HEK293T (cell line): ENCODE results near the gene BCR.

Experiments
- CTCF ChIA-PET: fragments of 350-600 bp; formaldehyde crosslinking; extraction: SDS; loops from one replicate; lab custom pipeline; 2021; ENCODE audit warnings: antibody characterized with exemption, inconsistent platforms; lab: Yijun Ruan, JAX
- POLR2A ChIA-PET: fragments of 350-600 bp; formaldehyde crosslinking; extraction: SDS; loops from one replicate; lab custom pipeline; 2020; ENCODE audit warnings: antibody characterized with exemption, inconsistent platforms; lab: Yijun Ruan, JAX
- DNase-seq: peaks from one replicate; pipeline ENCODE4 v3.0.0; 2012; ENCODE audit warnings: mixed read lengths; ENCODE audit errors: extremely low spot score
- ARNT ChIP-seq: fragments of 450-650 bp; IDR thresholded peaks from 2 replicates; pipeline ENCODE4 v1.6.1; 2017; ENCODE audit warnings: mild to moderate bottlenecking
- BHLHE40 ChIP-seq: fragments of 450-650 bp; IDR thresholded peaks from 2 replicates; pipeline ENCODE4 v1.6.1; 2016; ENCODE audit warnings: mild to moderate bottlenecking, moderate library complexity, borderline replicate concordance
- CTBP1 ChIP-seq: fragments of 450-650 bp; IDR thresholded peaks from 2 replicates; pipeline ENCODE4 v1.6.1; 2016; ENCODE audit warnings: borderline replicate concordance
- ELF4 ChIP-seq: fragments of 450-650 bp; IDR thresholded peaks from 2 replicates; pipeline ENCODE4 v1.6.1; 2017; ENCODE audit warnings: antibody characterized with exemption
- FOXA1 ChIP-seq: fragments of 450-650 bp; IDR thresholded peaks from 2 replicates; pipeline ENCODE4 v1.6.1; 2016; ENCODE audit warnings: mild to moderate bottlenecking
- FOXK2 ChIP-seq: fragments of 450-650 bp; IDR thresholded peaks from 2 replicates; pipeline ENCODE4 v1.6.1; 2016; ENCODE audit warnings: mild to moderate bottlenecking
- FOXM1 ChIP-seq: fragments of 450-650 bp; IDR thresholded peaks from 2 replicates; pipeline ENCODE4 v1.6.1; 2017; ENCODE audit warnings: mild to moderate bottlenecking, borderline replicate concordance
- HDGF ChIP-seq: fragments of 450-650 bp; IDR thresholded peaks from 2 replicates; pipeline ENCODE4 v1.6.1; 2017; ENCODE audit warnings: antibody characterized with exemption, borderline replicate concordance
- L3MBTL2 ChIP-seq: fragments of 450-650 bp; conservative IDR thresholded peaks from 2 replicates; pipeline ENCODE4 v1.6.1; 2016; ENCODE audit warnings: mild to moderate bottlenecking
- LEF1 ChIP-seq: fragments of 450-650 bp; IDR thresholded peaks from 2 replicates; pipeline ENCODE4 v1.6.1; 2017; ENCODE audit warnings: mild to moderate bottlenecking, borderline replicate concordance
- NFRKB ChIP-seq: fragments of 450-650 bp; IDR thresholded peaks from 2 replicates; pipeline ENCODE4 v1.6.1; 2016; ENCODE audit warnings: mild to moderate bottlenecking, moderate library complexity
- SP1 ChIP-seq: fragments of 450-650 bp; IDR thresholded peaks from 2 replicates; pipeline ENCODE4 v1.6.1; 2017
- SUZ12 ChIP-seq: fragments of 450-650 bp; IDR thresholded peaks from 2 replicates; pipeline ENCODE4 v1.6.1; 2016; ENCODE audit warnings: mild to moderate bottlenecking
- TARDBP ChIP-seq: fragments of 450-650 bp; IDR thresholded peaks from 2 replicates; pipeline ENCODE4 v1.6.1; 2016
- ZNF384 ChIP-seq: fragments of 450-650 bp; IDR thresholded peaks from 2 replicates; pipeline ENCODE4 v1.6.1; 2016
- TF ChIP-seq, protein P1 (sequence below): fragments of 450-650 bp; IDR thresholded peaks from 2 replicates; pipeline ENCODE4 v1.6.1; 2016

Gene BCR

DNA sequence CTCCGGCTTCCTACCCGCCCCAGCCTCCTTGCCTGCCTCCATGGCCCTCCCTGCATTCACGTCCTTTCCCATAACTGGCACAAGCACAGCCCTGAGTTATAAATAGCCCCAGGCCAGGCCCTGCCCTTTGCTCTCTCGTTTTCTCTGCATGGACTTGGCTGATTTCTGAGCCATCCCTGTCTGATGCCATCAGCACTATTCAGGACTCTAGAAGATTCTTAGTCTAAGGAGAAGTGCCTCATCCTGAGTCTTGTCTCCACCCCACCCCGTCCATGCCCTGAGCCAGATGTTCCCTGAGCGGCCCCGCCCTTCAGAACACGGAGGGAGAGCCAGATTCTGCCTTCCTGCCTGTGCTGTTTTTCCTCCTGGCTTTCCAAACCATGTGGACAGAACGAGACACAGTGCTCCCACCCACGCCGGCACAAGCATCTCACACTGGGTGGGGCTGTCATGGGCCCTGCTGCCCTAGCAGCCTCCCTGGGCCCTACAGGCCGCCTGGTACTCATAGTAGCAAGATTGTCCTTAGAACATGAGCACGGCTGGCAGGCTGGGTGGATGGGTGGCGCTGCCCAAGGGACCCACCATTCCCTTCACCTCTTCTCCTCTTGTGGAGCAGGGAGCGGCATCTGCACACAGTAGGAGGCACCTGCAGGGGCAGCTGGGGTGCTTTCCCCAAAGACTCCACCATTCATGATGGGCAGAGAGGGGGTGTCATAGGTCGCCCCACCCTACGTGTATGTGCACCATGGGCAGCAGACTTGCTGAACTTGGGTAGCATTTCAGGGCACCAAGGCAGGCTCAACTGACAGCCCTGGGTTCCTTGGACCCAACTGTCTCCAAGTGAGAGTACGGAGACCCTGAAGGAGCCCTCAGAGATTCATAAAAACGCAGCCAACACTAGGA lies 76.9 kb downstream of the BCR start:
- no peak for TF ChIP-seq NFRKB
- no peak for TF ChIP-seq CTBP1
- no peak for TF ChIP-seq FOXM1
- no peak for TF ChIP-seq TARDBP
- ChIA-PET CTCF (no interaction called here), POLR2A (no interaction called here)
- DNase-seq: no peak

DNA sequence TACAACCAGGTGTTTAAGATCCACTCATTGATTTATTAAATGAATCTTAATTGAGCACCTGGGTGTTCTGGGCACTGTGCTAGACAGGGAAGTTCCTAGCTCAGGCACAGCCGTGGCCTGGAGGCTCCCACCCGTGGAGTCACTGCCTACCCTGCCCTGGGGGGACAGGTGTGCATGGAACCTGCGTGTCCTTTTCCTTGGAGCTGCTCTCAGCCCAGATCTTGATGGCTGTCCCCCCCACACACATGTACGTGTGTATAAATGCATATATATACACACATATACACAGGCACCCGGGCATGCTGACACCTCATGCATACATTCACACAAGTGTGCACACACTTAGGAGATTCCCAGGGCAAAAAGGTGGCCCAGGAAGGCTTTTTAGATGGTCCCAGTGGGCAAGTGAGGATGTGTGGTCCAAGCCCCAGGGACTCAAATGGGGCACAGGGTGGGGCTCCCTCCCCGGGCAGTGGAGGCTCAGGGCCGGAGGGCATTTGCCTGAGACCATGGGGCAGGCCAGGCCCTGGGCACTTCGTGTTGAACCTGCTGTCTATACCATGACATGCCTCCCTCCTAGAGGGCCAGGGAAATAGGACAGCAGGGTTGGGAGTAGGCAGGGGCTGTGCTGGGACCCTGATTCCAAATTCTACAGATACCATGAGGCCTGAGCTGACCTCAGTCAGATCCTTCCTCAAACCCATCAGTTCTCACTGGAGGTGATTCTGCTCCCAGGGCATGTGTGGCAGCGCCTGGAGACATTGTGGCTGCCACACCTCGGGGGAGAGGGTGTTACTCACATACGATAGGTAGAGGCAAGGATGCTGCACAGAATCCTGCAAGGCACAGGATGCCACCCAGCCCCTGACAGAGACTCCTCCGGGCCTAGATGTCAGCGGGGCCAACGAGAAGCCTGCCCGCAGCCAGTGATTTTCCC lies 77.8 kb downstream of the BCR start:
- CTCF ChIA-PET: no interaction called here

DNA sequence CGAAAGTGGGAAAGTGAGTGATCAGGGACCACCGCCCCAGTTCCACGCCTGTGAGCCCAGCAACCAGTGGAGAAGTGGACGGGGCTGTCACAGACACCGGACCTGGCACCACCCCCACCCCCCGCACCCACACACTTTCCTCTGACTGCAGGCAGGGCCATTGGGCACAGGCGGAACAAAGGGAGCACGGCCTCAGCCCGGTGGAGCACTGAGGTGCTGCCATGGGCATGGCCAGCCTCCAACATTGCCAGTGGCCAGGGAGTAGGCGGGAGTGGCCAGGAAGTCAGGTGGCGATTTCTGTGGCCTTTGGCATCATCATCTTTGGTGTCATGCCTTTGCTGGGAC lies 78.5 kb downstream of the BCR start:
- DNase-seq: no peak
- ChIA-PET POLR2A (no interaction called here), CTCF (no interaction called here)
- TF ChIP-seq HDGF (no peak), SP1 (no peak), TARDBP (no peak), LEF1 (no peak), FOXK2 (no peak), CTBP1 (no peak), FOXA1 (no peak), BHLHE40 (no peak), L3MBTL2 (no peak), ELF4 (no peak), FOXM1 (no peak), NFRKB (no peak), ARNT (no peak)
- TF ChIP-seq, protein P1, sequence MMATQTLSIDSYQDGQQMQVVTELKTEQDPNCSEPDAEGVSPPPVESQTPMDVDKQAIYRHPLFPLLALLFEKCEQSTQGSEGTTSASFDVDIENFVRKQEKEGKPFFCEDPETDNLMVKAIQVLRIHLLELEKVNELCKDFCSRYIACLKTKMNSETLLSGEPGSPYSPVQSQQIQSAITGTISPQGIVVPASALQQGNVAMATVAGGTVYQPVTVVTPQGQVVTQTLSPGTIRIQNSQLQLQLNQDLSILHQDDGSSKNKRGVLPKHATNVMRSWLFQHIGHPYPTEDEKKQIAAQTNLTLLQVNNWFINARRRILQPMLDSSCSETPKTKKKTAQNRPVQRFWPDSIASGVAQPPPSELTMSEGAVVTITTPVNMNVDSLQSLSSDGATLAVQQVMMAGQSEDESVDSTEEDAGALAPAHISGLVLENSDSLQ: no peak

More for the DNA sequence above, 77.8 kb downstream of the BCR start:
- POLR2A ChIA-PET: no interaction called here
- TF ChIP-seq HDGF (no peak), LEF1 (no peak), TARDBP (no peak), FOXM1 (no peak), ARNT (no peak), L3MBTL2 (no peak), SUZ12 (no peak), CTBP1 (no peak), FOXK2 (no peak), BHLHE40 (no peak), ELF4 (no peak)
- no peak for DNase-seq

DNA sequence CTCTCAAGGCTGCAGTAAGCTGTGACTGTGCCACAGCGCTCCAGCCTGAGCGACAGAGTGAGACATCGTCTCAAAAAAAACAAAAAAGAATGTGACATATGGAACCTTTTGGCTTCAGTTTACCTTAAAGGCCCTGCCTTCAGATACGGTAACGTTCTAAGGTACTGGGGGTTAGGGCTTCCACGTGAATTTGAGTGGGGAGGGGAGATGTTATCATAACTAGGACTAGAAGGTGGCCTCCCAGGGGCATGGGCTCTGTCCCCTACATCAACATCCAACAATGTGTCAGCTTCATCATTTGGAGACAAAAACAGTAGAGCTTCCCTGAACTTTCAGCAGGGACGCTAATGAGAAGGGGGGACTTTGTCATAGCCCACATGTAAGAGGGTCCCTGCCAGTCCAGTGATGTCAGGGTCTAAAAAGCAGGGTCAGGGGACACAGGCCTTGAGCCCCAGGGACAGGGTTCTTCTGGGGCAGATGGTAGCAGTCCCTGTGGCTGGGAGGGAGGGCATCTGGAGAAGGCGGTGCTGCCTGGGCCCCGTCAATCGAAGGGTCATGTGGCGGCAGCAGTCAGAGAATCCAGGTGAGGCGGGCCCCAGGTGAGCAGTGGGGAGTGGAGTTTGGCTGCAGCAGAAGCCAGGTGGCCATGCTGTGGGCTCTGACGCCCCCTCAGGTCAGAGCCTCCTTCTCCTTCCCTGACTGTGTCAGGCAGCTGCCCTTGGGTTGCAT lies 79.8 kb downstream of the BCR start:
- no peak for DNase-seq
- ChIA-PET CTCF (interaction anchor here (0.6 kb wide), 2 partner anchors 44 to 529 kb away, joined by 3 read pairs; no protein-coding TSS in a partner anchor), POLR2A (no interaction called here)
- TF ChIP-seq FOXM1 (no peak), SUZ12 (no peak), SP1 (no peak), FOXA1 (no peak), LEF1 (no peak), CTBP1 (no peak), HDGF (no peak), L3MBTL2 (no peak), ELF4 (no peak), ZNF384 (no peak)
- TF ChIP-seq, protein P1: no peak

DNA sequence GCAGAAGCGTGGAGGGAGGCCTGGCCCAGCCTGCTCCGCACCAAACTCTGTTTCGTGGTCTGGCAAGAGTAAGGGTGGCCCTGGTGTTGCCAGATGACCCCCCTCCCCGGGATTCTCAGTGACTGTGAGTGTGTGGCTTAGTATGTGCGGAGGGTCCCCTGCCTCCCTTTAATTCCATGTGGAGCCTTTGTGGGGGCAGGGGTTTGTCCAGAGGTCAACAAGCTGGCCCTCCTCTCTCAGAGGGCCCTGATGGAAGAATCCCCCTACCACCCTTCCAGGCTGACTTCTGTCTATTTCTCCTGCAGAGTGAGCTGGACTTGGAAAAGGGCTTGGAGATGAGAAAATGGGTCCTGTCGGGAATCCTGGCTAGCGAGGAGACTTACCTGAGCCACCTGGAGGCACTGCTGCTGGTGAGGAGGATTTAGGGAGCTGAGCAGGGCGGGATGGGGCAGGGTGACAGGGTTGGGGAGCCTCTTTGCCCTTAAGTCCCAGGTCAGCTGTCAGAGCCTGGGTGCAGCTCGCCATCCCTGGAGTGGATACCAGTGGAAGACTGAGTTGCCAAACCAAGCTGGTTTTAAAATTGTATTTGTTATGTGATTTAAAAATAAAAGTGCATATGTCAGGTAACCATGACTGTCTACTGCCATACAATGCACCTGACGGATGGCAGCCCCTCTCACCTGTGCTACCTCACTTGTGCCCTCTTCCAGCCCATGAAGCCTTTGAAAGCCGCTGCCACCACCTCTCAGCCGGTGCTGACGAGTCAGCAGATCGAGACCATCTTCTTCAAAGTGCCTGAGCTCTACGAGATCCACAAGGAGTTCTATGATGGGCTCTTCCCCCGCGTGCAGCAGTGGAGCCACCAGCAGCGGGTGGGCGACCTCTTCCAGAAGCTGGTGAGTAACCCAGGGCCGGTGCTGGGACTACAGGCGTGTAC lies 80.6 kb downstream of the BCR start:
- ChIA-PET CTCF (interaction anchor here (0.6 kb wide), 1 partner anchor 528 kb away, joined by 3 read pairs; no protein-coding TSS in a partner anchor), POLR2A (no interaction called here)
- no peak for TF ChIP-seq LEF1
- no peak for TF ChIP-seq CTBP1
- no peak for TF ChIP-seq SUZ12
- no peak for TF ChIP-seq FOXK2
- no peak for TF ChIP-seq FOXM1
- no peak for TF ChIP-seq ARNT
- no peak for TF ChIP-seq FOXA1
- no peak for TF ChIP-seq BHLHE40
- no peak for TF ChIP-seq ZNF384
- TF ChIP-seq, protein P1: no peak
- TF ChIP-seq ELF4: no peak
- TF ChIP-seq SP1: no peak
- DNase-seq: no peak
